KBM-7 (cell line): ENCODE measurements around the gene AOAH.
"Not testable (repeated sequence)": the region's sequence is repeated elsewhere in the genome, so short reads cannot be mapped to it uniquely, and the experiment has no call there.

Source experiments
- DNase-seq: peaks from one replicate; pipeline ENCODE4 v3.0.0-alpha.2; 2015
- in situ Hi-C: fragments of 300-500 bp; cut with MboI; formaldehyde crosslinking; loops from 2 replicates; pipeline ENCODE4 v1.14.3; 2020; ENCODE audit warnings: low sequenced_read_pairs, low pct_unique_long_range_greater_than_20kb, mixed read lengths

Gene AOAH

DNA sequence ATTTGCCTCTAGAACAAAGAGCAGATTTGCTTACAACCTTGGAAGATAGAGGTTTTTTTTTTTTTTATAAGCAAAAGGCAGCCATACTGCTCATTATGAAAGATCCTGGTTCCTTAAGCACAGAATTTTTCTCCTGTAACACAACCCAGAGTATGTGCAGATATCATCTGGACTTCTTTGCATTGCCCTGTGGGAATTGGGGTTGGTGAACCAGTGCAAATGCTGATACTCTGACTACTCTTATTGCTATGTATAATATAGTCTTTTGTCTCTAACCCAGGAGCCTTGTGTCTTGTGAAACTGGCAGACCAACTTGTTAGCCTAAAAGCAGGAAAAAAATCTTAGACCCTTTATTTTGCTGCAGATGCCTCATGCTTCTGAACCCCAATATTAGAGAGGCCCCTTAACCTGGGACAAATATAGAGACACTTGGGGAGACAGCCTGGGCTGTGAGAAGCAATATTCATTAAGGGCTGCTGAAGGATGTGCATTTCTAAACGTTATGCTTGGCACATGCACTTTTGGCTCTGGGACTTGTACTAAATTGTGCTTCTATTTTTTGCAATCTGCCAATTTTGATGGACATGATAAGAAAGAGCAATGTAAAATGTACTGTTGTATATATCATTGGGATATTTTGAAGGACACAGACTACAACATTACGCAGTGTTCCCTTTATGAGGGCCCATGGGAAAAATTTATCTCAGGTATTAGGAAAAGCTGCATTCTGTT is 255.8 kb downstream of the AOAH start:
- in situ Hi-C loops = no loop called here

DNA sequence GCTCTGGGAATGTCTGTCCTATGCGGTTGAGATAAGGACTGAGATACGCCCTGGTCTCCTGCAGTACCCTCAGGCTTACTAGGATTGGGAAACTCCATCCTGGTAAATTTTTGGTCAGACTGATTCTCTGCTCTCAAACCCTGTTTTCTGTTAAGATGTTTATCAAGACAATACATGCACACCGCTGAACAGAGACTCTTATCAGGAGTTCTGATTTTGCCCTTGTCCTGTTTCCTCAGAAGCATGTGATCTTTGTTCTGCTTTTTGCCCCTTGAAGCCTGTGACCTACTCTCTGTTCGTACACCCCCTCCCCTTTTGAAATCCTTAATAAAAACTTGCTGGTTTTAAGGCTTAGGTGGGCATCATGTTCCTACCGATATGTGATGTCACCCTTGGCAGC is 258.3 kb downstream of the AOAH start:
- in situ Hi-C loops, DNase-seq: not testable (repeated sequence)

More for the DNA sequence above, 255.8 kb downstream of the AOAH start:
- DNase-seq = no peak

DNA sequence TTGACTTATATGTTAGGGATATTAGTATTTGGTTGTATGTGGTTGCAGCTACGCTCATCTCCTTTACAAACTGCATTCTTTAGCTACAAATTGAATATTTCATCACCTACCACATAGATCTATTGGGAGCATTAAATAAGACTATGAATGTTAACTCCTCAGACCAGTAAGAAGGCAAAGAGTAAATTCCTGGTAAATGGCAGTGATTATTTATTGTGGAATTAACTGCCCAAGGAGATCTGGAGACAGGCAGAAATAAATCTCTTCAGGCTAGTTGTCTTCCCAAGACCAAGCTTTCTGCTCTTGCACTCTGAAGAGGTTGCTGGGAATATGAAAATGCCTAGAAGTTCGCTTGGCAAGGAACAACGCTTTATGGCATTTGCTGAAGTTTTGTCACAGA is 260.0 kb downstream of the AOAH start:
- in situ Hi-C loops = no loop called here

More for the DNA sequence above, 260.0 kb downstream of the AOAH start:
- DNase-seq = no peak
